Central memory CD4-positive, alpha-beta T cell (primary cell): ENCODE measurements around the gene ATP9A.
"Not testable (repeated sequence)": the region's sequence is repeated elsewhere in the genome, so short reads cannot be mapped to it uniquely, and the experiment has no call there.

Source experiments
- DNase-seq: peaks from one replicate; pipeline ENCODE4 v3.0.0; 2022
- total RNA-seq, 3 experiments: gene quantifications; one replicate each; lab custom pipeline; 2026; lab: John Stamatoyannopoulos, UW

The ATP9A gene, protein sequence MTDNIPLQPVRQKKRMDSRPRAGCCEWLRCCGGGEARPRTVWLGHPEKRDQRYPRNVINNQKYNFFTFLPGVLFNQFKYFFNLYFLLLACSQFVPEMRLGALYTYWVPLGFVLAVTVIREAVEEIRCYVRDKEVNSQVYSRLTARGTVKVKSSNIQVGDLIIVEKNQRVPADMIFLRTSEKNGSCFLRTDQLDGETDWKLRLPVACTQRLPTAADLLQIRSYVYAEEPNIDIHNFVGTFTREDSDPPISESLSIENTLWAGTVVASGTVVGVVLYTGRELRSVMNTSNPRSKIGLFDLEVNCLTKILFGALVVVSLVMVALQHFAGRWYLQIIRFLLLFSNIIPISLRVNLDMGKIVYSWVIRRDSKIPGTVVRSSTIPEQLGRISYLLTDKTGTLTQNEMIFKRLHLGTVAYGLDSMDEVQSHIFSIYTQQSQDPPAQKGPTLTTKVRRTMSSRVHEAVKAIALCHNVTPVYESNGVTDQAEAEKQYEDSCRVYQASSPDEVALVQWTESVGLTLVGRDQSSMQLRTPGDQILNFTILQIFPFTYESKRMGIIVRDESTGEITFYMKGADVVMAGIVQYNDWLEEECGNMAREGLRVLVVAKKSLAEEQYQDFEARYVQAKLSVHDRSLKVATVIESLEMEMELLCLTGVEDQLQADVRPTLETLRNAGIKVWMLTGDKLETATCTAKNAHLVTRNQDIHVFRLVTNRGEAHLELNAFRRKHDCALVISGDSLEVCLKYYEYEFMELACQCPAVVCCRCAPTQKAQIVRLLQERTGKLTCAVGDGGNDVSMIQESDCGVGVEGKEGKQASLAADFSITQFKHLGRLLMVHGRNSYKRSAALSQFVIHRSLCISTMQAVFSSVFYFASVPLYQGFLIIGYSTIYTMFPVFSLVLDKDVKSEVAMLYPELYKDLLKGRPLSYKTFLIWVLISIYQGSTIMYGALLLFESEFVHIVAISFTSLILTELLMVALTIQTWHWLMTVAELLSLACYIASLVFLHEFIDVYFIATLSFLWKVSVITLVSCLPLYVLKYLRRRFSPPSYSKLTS
- total RNA-seq: 0 to 10.0 (median 0) reads per million in 3 experiments

DNA sequence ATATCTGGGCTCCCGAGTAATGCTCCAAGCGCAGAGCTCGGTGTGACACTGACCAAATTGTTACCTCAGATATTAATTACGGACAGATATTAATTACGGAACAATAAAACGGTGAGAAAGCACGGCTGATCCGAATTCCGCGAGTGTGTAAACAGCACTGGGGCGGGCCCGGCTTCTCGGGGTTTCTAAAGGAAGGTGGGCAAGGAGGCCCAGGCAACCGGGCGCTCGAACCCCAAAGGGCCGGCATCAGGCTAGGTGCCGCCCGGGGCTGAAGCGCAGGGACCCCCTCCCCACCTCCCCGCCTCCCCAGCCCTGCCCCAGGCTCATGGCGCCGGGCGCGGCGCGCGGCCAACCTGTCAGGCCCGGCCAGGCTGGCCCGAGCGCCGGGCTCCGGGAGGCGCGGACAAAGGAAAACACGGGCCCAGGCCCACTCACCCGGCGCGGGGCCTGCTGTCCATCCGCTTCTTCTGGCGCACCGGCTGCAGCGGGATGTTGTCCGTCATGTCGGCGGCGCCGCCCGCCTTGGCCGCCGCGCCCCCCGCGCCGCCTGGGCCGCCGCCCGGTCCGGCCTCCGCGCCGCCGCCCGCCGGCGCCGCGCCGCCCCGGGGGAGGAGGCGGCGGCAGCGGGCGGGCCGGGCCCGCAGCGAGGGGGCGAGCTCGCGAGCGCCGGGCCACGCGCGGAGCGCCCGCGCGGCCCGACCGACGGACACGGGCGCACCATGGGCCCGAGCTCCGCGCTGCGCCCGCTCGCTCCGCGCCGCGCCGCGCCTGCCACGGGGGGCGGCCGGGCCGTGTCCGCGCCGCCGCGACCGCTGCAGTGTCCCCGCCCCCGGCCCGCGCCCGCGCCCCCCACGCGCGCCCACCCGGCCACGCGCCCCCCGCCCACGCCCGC, at the start of gene ATP9A:
TSS of gene ATP9A (minus strand) at position 524 of the 892 bp plus-strand sequence. CDS start at position 503, 21 bp downstream.
- DNase-seq: no peak

DNA sequence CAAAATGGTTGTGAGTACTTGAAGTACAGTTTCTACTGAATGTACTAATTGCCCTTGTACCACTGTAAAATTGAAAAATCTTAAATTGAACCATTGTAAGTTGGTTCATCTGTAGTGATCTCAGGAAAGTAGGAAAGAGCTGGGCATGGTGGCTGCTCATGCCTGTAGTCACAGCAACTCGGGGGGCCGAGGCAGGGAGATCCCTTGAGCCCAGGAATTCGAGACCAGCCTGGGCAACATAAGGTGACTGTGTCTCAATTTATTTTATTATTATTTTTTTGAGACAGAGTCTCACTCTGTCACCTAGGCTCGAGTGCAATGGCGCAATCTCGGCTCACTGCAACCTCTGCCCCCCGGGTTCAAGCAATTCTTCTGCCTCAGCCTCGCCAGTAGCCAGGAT, 48.7 kb upstream of the ATP9A start:
- DNase-seq: not testable (repeated sequence)

DNA sequence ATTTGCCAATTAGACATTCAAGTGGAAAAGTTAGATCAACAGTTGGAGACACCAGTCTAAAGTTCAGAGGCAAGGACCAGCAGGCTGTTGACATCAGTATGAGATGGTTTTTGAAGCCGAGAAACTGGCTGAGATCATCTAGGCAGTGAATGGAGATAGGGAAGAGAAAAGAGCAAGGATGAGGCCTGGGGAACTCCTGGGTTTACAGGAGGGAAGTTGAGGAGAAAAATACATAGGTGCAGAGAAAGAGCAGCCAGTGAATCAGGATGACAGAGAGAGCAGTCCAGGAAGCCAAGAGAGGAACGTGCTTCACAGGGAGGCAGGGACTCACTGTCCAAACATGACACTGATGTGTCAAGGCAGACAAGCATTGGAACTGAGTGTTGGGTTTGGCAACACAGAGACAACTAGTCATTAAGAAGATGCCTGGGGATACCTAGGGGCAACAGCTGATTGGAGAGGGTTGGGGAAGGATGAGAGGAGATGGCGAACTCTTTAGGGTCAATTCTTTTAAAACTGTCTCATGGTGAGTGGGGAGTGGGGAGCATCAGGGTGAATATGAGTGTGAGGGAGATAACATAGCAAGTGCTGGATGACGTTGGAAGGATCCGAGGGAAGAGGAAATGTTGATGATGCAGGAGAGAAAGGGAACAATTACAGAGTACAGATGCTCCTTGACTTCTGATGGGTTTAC, 47.3 kb upstream of the ATP9A start:
- DNase-seq: no peak

DNA sequence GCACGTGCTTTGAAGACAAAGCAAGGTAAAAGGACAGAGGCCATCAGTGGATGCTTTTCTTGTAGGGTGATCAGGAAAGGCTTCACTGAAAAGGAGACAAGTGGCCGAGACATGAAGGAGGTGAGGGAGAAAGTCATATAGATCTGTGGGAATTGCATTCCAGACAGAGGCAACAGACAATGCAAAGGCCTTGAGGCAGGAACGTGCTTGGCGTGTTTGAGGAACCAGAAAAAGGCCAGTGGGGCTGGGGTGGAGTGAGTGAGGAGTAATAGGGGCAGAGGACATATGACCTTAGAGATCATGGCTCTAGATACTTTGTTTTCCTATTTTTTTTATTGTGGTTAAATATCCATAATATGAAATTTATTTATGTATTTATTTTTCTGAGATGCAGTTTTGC, 44.7 kb upstream of the ATP9A start:
- no peak for DNase-seq

DNA sequence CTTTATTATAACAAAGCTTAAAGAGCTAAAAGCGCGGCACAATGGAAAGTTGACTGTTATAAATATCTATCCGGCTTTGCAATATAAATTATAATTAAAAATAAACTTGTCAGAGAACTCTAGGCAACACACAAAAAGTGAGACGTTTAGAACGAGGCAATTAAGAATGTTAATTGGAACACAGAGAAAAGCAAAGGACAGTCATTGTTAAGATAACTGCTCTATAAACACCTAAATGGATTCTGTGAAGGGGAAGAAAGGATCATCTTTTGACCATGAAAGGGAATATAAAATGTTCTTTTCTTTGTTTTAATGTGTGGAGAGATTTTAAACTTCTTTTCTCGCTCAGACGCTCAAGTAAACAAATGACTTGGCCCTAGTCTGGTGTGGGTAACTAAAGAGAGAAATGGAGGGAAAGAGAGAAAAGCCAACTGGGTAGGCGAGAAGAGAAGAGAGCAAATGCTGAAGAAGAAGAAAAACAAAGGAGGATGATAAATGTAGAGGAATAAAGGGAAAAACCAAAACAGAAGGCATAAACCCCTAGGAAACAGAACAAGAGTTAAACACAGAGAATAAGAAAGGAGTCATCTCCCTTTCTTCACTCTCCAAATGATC, 43.4 kb upstream of the ATP9A start:
- DNase-seq: no peak

DNA sequence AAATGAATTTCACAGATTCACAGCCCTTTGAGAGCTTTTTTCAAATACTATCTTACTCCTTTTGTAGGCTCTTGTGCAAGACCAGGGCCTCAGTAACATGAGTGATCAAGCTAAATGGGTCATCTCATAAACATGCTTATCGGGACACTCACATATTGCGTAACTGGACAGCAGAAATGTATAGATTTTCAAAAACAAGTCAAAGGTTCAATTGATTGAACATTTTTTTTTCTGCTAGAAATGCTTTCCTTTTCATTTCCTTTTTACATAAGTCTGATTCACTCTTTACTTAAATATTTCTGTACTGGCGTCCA, 42.8 kb upstream of the ATP9A start:
- DNase-seq: no peak

DNA sequence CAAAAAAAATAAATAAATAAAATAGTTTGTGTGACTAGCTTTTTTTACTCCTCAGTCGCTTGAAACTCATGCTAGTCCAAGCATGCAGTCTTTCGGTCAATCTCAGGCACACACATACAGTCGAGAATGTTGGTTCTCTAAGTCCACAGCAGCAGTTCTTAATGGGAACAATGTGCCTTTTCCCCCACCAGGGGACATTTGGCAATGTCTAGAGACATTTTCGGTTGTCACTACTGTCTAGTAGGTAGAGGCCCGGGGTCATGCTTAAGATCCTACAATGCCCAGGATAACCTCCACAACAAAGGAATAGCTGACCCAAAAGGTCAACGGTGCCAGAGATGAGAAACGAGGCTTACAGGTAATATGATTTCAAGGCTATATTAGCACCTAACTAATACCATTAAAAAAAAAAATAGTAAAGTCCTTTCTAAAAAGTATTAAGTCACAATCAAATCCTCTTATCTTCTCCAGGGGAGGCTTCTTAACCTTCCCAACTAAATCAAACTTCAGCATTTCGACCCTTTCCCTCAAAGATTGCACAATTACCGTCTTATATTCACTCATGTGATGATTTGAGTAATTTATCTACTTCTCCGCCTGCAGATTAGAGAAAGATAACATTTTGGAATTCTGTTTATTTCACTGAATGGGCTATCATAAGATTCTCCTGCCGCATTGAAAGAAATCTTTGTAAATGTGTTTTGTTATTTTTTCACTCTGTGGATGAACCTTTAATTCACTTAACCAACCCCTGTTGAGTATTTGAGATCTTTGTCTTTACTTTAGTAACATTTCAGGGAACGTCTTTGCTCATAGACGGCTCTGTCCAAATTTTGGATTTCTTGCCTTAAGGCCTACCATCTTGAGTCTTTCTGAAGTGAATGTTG, 42.2 kb upstream of the ATP9A start:
- DNase-seq: no peak

DNA sequence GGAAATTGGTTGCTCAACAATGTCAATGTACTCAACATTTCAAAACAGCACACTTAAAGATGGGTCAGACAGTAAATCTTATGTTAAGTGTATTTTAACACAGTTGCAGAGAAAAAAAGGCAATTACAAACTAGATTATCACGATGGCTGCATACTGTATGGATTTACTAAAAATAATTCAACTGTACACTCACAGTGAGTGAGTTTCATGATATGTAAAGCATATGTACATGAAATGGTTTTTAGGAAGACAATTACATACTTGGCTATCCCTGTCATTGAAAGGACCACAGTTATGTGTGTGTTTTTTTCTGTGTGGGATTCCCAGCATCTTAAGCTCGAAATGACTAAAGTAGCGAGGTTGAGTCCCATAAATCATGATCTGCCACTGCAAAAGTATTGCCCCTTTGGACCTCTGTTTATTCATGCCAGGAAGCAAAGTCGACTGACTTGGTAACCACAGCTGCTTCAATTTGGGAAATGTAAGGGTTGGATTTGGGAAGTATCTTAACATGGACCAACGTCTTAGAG, 39.6 kb upstream of the ATP9A start:
- DNase-seq: no peak

DNA sequence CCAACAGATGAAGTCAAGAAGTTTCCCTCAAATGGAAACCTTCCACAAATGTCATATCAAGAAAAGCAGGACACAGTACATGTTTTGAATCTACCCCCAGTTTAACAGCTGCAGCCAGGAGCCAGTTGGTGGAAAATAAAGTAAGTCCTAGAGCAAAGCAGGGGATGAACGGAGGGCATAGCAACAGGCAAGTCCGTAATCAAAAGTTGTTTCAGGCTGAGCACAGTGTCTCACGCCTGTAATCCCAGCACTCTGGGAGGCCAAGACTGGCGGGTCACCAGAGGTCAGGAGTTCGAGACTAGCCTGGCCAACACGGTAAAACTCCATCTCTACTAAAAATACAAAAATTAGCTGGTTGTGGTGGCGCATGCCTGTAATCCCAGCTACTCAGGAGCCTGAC, 36.6 kb upstream of the ATP9A start:
- DNase-seq: no peak

DNA sequence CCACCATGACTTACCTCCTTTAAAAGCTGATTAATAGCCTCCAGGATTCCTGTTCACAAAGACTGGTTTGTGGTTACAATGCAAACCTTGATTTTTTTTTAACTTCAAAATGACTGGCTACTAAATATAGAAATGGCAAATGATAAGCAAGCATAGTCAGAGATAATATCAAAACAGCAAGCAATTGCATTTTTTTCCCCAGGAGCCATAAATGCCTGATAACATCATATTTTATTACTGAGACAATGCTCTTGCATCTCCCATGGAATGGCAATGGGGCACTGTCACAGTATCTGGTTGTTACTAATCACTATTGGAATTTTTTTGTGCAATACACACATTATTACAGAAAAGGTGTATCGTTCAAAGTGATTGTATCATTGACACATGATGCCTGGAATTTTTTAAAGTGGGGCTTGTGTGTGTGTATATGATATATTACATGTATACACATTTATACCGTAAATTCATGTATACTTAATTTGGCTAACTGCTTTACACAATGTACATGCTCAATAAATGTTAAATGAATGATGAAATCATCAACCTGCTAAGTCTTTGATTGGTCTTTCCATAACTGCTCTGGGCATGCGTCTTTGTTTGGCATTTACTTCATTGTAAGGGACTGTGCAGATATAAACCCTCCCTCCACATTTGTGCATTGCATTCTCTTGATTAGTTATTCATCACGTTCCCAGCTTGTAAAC, 35.1 kb upstream of the ATP9A start:
- DNase-seq: no peak

DNA sequence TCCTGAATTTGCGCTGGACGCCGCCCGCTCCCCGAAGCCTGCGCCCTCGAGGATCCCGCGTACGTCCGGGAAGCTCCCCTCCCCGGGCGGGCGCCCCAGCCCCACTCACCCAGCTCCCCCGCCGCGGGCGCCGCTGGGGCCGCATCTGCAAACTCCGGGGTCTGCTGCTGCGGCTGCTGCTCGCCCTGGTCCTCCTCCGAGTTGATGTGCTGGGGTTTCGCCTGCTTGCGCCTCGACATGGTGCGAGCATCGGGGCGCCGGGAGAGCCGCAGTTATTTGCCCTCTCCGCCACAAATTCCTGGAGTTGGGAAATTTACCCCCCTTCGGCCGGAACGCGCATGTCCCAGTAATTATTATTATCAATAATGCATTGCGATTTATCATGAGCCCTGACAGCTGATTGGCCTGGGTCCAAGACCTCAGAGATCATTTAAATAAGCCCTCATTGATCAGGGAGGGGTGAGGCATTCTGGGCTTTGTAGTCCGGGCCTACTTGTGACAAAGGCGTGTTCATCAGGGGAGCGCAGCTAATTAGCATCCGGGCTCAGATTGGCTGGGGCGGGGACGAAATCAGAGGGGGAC, 34.1 kb upstream of the ATP9A start, which contains the start of gene SALL4:
TSS of gene SALL4 (minus strand) at position 352 of the 582 bp plus-strand sequence. CDS start at position 239, 113 bp downstream.
- DNase-seq: no peak

DNA sequence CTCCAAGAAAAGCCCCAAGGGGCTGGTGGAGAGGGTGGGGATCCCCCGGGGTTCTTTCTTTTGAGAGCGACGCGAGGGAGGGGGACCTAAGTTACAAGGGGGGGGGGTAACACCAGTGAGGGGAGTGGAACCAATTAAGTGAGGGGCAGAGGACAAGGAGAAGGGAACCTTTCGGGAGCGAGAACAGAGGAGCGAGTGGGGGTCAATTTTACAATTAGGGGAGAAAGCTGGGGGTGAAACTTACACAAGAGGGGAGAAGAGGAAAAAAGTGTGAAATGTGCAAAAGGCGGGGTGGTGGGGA, 33.6 kb upstream of the ATP9A start:
- no peak for DNase-seq

DNA sequence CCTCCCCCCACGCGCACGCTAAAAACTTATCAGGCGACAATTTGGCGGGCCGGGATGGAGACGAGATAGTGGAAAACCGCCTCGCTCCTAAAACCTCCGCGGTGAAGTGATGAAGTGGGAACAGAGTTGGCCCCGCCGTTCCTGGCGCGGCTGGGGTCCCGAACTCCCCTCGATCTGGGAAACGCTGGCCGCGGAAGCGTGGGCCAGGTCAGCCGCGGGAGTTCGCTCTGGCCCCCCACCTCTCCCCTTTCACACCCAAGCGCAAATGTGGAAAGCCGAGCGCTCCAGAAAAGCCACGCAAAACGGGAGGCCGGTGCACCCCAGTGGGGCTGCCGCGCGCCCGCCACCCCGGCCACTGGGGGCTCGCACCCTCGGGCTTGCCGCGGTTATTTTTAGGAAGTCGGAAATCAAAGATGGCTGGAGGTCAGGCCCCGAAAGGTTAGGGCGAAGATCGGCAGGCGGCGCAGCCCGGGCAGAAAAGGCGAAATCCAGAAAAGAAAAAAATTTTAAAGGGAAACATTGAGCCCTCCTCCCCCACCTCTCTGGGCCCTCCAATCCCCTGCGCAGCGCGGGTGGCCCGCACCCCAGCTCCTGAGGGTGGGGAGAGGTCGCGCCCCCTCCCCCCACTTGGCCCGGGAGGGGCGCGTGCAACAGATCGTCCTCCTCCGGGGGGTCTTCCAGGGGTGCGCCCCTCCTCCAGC, 33.1 kb upstream of the ATP9A start:
- DNase-seq: no peak

DNA sequence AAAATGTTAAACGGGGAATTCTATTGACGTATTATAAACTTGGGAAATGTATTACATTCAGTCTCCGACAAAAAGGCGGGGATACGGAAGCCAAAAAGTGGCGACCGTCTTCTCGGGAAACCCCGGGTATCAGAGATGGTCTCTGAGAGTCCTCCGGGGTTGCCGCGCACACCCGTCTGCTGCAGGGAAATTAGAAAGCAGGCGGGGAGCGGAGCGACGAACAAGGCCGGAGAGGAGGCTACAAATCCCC, 32.6 kb upstream of the ATP9A start:
- no peak for DNase-seq

DNA sequence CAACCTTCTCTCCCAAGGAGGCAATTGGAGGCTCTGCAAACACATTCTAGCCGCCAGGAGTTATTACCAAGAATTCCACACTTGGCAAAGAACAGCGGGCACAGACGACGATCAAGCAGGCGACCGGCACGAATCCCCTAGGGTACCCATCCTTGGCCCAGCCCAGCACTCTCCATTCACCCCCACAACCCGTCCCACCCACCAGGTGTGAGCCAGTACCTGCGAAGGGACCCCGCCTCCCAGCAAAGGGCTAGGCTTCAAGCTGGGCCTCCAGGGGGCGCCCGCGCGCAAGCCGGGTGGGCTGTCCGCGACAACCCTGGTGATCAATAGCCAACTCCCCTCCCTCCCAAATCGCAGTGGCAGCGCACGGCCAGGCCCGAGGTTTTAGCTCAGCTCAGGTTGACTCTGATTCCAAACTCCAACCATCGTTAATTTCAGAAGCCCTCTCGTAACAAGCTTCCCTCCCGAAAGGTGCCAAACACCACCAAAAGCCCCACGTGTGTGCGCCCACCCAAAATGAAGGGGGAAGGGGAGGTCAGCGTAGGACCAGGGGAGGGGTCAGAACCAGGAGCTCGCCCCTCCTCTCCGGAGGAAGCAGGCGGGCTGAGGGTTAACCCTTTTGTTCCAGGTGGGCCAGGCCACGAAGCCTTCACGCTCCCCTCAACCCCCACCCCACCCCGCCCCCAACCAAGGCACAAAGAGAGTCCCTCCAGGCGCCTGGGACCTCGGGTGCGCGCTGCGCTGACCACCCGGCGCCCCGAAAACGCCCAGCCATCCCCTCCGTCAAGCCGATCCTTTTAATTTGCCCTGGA, 32.1 kb upstream of the ATP9A start:
- peak; percentile 21 for DNase-seq

DNA sequence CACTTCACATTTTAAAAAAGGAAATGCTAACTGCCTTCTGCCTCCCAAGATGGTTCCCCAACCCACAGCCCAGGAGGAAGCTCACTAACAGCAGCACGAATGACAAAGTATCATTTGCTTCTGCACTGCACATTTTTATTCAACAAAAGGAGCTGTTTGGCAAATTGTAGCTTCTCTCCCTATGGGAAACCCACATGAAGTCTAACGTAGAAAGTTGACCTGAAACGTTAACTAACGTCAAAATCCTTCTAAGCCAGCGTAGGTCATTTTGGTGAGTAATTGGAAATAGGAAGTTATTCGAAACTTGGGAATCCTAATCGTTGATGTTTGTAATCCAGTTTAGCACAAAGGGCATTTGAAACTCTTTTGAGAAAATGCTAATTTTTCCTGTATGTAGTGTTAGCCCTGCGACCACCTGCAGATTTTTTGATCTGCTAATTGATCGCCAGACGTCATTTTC, 31.2 kb upstream of the ATP9A start:
- no peak for DNase-seq

DNA sequence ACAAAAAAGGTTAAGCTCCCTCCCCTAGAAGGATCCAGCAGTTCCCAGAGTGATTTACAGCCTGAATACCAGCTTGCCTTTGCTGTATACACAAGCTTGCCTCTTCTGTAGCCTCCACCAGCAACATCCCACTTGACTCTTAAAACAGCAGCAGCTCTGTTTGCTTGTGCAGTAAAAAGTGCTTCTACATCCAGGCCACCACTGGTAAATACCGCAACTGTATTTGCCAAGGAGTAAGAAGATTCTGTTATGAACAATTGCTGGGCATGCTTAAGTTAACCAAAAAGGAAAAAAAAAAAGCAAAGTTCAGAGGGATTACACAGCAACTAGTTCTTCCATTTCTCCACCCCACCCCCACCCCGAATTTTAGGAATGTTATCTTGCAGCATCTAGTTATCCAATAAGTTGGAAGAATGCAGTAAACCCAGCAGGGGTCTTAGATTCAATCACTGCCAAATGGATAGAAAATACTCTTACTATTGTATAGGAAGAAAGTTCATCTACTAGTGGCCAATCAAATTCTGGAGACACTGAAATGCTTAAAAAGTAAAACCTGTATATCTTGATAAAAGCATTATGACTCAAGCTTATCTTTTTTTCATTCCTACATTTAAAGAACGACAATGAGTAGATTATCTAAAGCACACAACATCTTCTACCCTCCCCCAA, 29.3 kb upstream of the ATP9A start:
- no peak for DNase-seq
